KG1 (cell line): ENCODE measurements around the gene SPTLC1.
"Not testable (repeated sequence)": the region's sequence is repeated elsewhere in the genome, so short reads cannot be mapped to it uniquely, and the experiment has no call there.

ENCODE experiments used
- DNase-seq: peaks from one replicate; lab custom pipeline; 2025; lab: John Stamatoyannopoulos, UW

The SPTLC1 gene

GRCh38 chr9:92115071-92115858 is at the start of gene SPTLC1:
Gene SPTLC1 (minus strand): TSS chr9:92115413. CDS start chr9:92115370, 43 bp downstream.
- peak; percentile 62 for DNase-seq

- no peak for DNase-seq
Measured at GRCh38 chr9:92164975-92165374, 49.8 kb upstream of the SPTLC1 start.

GRCh38 chr9:92164490-92164889 is 49.3 kb upstream of the SPTLC1 start:
- no peak for DNase-seq

- DNase-seq = no peak
Measured at GRCh38 chr9:92163276-92163675, 48.1 kb upstream of the SPTLC1 start.

- DNase-seq = no peak
Measured at GRCh38 chr9:92160786-92161185, 45.6 kb upstream of the SPTLC1 start.

- DNase-seq = no peak
Measured at GRCh38 chr9:92159058-92159457, 43.8 kb upstream of the SPTLC1 start.

- DNase-seq = no peak
Measured at GRCh38 chr9:92158097-92158601, 42.9 kb upstream of the SPTLC1 start.

- DNase-seq = not testable (repeated sequence)
Measured at GRCh38 chr9:92155736-92156135, 40.5 kb upstream of the SPTLC1 start.

- no peak for DNase-seq
Measured at GRCh38 chr9:92155221-92155620, 40.0 kb upstream of the SPTLC1 start.

GRCh38 chr9:92153466-92154415 is 38.5 kb upstream of the SPTLC1 start:
- DNase-seq = not testable (repeated sequence)

GRCh38 chr9:92151691-92152393 is 36.6 kb upstream of the SPTLC1 start:
- no peak for DNase-seq

- not testable (repeated sequence) for DNase-seq
Measured at GRCh38 chr9:92150501-92151470, 35.6 kb upstream of the SPTLC1 start.

- no peak for DNase-seq
Measured at GRCh38 chr9:92147852-92148180, 32.6 kb upstream of the SPTLC1 start.

- no peak for DNase-seq
Measured at GRCh38 chr9:92147030-92147851, 32.0 kb upstream of the SPTLC1 start.

GRCh38 chr9:92146610-92147009 is 31.4 kb upstream of the SPTLC1 start:
- no peak for DNase-seq

GRCh38 chr9:92145784-92146183 is 30.6 kb upstream of the SPTLC1 start:
- not testable (repeated sequence) for DNase-seq

GRCh38 chr9:92142329-92142728 is 27.1 kb upstream of the SPTLC1 start:
- DNase-seq = no peak

GRCh38 chr9:92141144-92142129 is 26.2 kb upstream of the SPTLC1 start:
- DNase-seq = no peak

- no peak for DNase-seq
Measured at GRCh38 chr9:92140754-92141143, 25.5 kb upstream of the SPTLC1 start.
